HG03457 (cell line): ENCODE results near the gene CFAP97.

Experiments
- ATAC-seq: cut with Tn5 transposase; IDR thresholded peaks from one replicate; pipeline ENCODE4 v1.9.1; 2021; ENCODE audit warnings: moderate number of reproducible peaks; ENCODE audit not compliant: unreplicated experiment

The CFAP97 gene

GRCh38 chr4:185110375-185110823 is 93.4 kb downstream of the CFAP97 start:
- ATAC-seq, result no peak

- ATAC-seq, result no peak
Measured at GRCh38 chr4:185109736-185110135, 94.1 kb downstream of the CFAP97 start.
